ENCODE measurements around the gene ZBTB43. TPM values are rescaled to one million over a fixed set of nuclear protein-coding genes. Genes with fewer than 3 reads are reported as not detected.

The ZBTB43 gene, protein sequence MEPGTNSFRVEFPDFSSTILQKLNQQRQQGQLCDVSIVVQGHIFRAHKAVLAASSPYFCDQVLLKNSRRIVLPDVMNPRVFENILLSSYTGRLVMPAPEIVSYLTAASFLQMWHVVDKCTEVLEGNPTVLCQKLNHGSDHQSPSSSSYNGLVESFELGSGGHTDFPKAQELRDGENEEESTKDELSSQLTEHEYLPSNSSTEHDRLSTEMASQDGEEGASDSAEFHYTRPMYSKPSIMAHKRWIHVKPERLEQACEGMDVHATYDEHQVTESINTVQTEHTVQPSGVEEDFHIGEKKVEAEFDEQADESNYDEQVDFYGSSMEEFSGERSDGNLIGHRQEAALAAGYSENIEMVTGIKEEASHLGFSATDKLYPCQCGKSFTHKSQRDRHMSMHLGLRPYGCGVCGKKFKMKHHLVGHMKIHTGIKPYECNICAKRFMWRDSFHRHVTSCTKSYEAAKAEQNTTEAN
- 20.3 and 22.8 TPM in 2 replicates for total RNA-seq

GRCh38 chr9:126804696-126805553 is at the start of gene ZBTB43:
ZBTB43 (plus strand) TSS chr9:126805040; CDS start chr9:126832510, 27,470 bp downstream.
- peak; percentile 97 for DNase-seq
- peak; percentile 82 for ATAC-seq (ENCODE audit: low read depth)
- no peaks in the 10 kb centered on the region for H3K27me3 Mint-ChIP-seq
- intact Hi-C loops (cut with micrococcal nuclease), result loop anchor here (1.0 to 10.0 kb wide), 4 partner anchors 56 to 1560 kb away; partner anchors contain the start of genes HSPA5, RALGPS1 and ZBTB34
- CTCF ChIA-PET, result interaction anchor here (0.8 to 1.9 kb wide), 5 partner anchors 23 to 99 kb away, joined by 3 to 6 read pairs (median 4); partner anchors contain the start of gene ZBTB34
- peak within 1 kb of the TSS; percentile 96 for H3K27ac Mint-ChIP-seq
- H3K36me3 Mint-ChIP-seq (ENCODE audit: low read depth), result peaks cover 23% of the 10 kb centered on the region
- H3K9me3 Mint-ChIP-seq, result no peaks in the 10 kb centered on the region
- peaks cover 31% of the 10 kb centered on the region for H3K4me1 Mint-ChIP-seq
- peak within 1 kb of the TSS; percentile 92 for H3K4me3 Mint-ChIP-seq
- TF ChIP-seq, protein P1, sequence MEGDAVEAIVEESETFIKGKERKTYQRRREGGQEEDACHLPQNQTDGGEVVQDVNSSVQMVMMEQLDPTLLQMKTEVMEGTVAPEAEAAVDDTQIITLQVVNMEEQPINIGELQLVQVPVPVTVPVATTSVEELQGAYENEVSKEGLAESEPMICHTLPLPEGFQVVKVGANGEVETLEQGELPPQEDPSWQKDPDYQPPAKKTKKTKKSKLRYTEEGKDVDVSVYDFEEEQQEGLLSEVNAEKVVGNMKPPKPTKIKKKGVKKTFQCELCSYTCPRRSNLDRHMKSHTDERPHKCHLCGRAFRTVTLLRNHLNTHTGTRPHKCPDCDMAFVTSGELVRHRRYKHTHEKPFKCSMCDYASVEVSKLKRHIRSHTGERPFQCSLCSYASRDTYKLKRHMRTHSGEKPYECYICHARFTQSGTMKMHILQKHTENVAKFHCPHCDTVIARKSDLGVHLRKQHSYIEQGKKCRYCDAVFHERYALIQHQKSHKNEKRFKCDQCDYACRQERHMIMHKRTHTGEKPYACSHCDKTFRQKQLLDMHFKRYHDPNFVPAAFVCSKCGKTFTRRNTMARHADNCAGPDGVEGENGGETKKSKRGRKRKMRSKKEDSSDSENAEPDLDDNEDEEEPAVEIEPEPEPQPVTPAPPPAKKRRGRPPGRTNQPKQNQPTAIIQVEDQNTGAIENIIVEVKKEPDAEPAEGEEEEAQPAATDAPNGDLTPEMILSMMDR (IDR thresholded peaks at IDR 0.05), result no peak
- POLR2A ChIA-PET, result interaction anchor here (0.6 to 2.0 kb wide), 12 partner anchors 20 to 1564 kb away, joined by 3 to 25 read pairs (median 4); partner anchors contain the start of genes GAPVD1, HSPA5, LRSAM1 and RALGPS1

DNA sequence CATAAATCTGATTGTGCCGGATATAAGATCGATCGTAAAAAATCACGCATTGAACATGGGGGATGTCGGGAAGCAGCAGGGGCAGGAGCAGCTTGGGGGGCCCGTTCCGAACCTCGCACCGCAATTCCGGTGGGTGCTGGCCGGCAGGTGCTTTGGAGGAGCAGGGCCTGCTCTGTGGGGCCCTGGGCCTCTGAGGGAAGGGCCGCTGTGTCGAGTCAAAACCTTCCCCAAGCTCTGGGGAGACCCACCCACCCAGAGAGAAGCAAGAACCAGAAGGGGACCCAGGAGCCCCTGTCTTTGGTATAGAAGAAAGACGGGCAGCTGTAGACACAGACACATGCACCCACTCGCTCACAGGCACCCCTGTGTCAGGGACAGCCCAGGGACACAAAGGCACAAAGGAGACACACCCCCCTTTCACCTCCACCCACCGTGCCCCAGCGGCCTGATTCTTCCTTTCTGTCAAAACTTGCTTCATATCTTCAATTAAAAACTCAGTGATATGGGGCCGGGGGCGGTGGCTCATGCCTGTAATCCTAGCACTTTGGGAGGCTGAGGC is 49.4 kb upstream of the ZBTB43 start:
- ChIA-PET CTCF (interaction anchor here (0.6 kb wide), 1 partner anchor 96 kb away, joined by 3 read pairs; no protein-coding TSS in a partner anchor), POLR2A (no interaction called here)
- Mint-ChIP-seq H3K4me3 (no peak overlapping the region), H3K36me3 (ENCODE audit: low read depth) (no peaks in the 10 kb centered on the region), H3K27ac (no peak overlapping the region), H3K27me3 (peaks cover 2% of the 10 kb centered on the region), H3K4me1 (no peaks in the 10 kb centered on the region), H3K9me3 (no peaks in the 10 kb centered on the region)
- TF ChIP-seq, protein P1 (IDR thresholded peaks at IDR 0.05), result no peak
- intact Hi-C loops (cut with micrococcal nuclease), result no loop called here
- DNase-seq (no peak), ATAC-seq (ENCODE audit: low read depth) (no peak)

- no peak overlapping the region for H3K4me3 Mint-ChIP-seq
- H3K9me3 Mint-ChIP-seq, result no peaks in the 10 kb centered on the region
- ChIA-PET POLR2A (interaction anchor here (0.6 kb wide), 1 partner anchor 80 kb away, joined by 4 read pairs; no protein-coding TSS in a partner anchor), CTCF (no interaction called here)
- TF ChIP-seq, protein P1 (IDR thresholded peaks at IDR 0.05), result no peak
- DNase-seq, result no peak
- no peaks in the 10 kb centered on the region for H3K27me3 Mint-ChIP-seq
- no peaks in the 10 kb centered on the region for H3K4me1 Mint-ChIP-seq
- no peaks in the 10 kb centered on the region for H3K36me3 Mint-ChIP-seq (ENCODE audit: low read depth)
- intact Hi-C loops (cut with micrococcal nuclease), result no loop called here
- H3K27ac Mint-ChIP-seq, result no peak overlapping the region
- no peak for ATAC-seq (ENCODE audit: low read depth)
Observed at GRCh38 chr9:126756238-126756637, 48.6 kb upstream of the ZBTB43 start.

DNA sequence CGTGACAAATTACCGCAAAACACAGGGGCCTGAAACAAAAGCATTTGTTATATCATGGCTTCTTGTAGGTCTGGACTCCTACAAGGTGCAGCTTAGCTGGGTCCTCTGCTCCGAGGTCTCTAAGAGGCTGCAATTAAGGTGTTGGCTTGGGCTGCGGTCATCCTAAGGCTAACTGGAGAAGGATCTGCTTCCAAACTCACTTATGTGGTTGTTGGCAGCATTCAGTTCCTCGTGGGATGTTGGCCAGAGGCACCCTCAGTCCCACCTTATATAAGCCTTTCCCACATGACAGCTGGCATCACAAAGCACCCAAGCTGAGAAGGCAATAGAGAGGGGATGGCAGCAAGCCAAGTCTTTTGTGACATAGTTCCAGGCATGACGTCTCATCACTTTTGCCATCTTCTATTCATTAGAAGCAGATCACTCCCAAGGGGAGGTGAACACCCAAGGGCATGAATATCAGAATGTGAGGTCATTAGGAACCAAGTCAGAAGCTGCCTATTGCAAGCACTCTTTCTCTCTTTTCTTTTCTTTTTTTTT is 47.9 kb upstream of the ZBTB43 start:
- H3K27me3 Mint-ChIP-seq, result peaks cover 2% of the 10 kb centered on the region
- no peak overlapping the region for H3K27ac Mint-ChIP-seq
- H3K9me3 Mint-ChIP-seq, result no peaks in the 10 kb centered on the region
- ChIA-PET CTCF (no interaction called here), POLR2A (interaction anchor here (0.6 kb wide), 1 partner anchor 81 kb away, joined by 4 read pairs; no protein-coding TSS in a partner anchor)
- no peaks in the 10 kb centered on the region for H3K36me3 Mint-ChIP-seq (ENCODE audit: low read depth)
- intact Hi-C loops (cut with micrococcal nuclease), result no loop called here
- TF ChIP-seq, protein P1 (IDR thresholded peaks at IDR 0.05), result no peak
- DNase-seq (no peak), ATAC-seq (ENCODE audit: low read depth) (no peak)
- no peaks in the 10 kb centered on the region for H3K4me1 Mint-ChIP-seq
- no peak overlapping the region for H3K4me3 Mint-ChIP-seq

All from activated B cell treated with CpG ODN at 0.5 μM for 24 hours (primary cell).